T1000 (cell line): ENCODE data around the gene PARP1.
"Not testable (repeated sequence)": the region's sequence is repeated elsewhere in the genome, so short reads cannot be mapped to it uniquely, and the experiment has no call there.

ENCODE experiments used
- DNase-seq: peaks from one replicate; lab custom pipeline; 2025; ENCODE audit warnings: mixed read lengths; lab: John Stamatoyannopoulos, UW

Gene PARP1

GRCh38 chr1:226350519-226350865 is 57.4 kb downstream of the PARP1 start:
- no peak for DNase-seq

- no peak for DNase-seq
Measured at GRCh38 chr1:226349801-226350518, 57.9 kb downstream of the PARP1 start.

GRCh38 chr1:226349081-226349480 is 58.8 kb downstream of the PARP1 start:
- no peak for DNase-seq

- no peak for DNase-seq
Measured at GRCh38 chr1:226344441-226345259, 63.2 kb downstream of the PARP1 start.

GRCh38 chr1:226342656-226343055 is 65.2 kb downstream of the PARP1 start:
- no peak for DNase-seq

- not testable (repeated sequence) for DNase-seq
Measured at GRCh38 chr1:226340111-226340510, 67.8 kb downstream of the PARP1 start.

- DNase-seq = no peak
Measured at GRCh38 chr1:226337276-226337875, 70.5 kb downstream of the PARP1 start.

GRCh38 chr1:226335661-226336060 is 72.2 kb downstream of the PARP1 start:
- no peak for DNase-seq

GRCh38 chr1:226332947-226333346 is 74.9 kb downstream of the PARP1 start:
- DNase-seq = no peak

GRCh38 chr1:226329237-226329636 is 78.7 kb downstream of the PARP1 start:
- DNase-seq = no peak

- DNase-seq = no peak
Measured at GRCh38 chr1:226327761-226328162, 80.1 kb downstream of the PARP1 start.

- no peak for DNase-seq
Measured at GRCh38 chr1:226325178-226325577, 82.7 kb downstream of the PARP1 start.

- DNase-seq = no peak
Measured at GRCh38 chr1:226324479-226324878, 83.4 kb downstream of the PARP1 start.

GRCh38 chr1:226322986-226323385 is 84.9 kb downstream of the PARP1 start:
- no peak for DNase-seq

- DNase-seq = no peak
Measured at GRCh38 chr1:226320930-226321329, 87.0 kb downstream of the PARP1 start.

GRCh38 chr1:226318471-226318870 is 89.4 kb downstream of the PARP1 start:
- no peak for DNase-seq

GRCh38 chr1:226314055-226314454 is 93.8 kb downstream of the PARP1 start:
- no peak for DNase-seq

- DNase-seq = no peak
Measured at GRCh38 chr1:226312065-226312464, 95.8 kb downstream of the PARP1 start.

- DNase-seq = no peak
Measured at GRCh38 chr1:226311376-226311775, 96.5 kb downstream of the PARP1 start.
